HG02642 (cell line): ENCODE data around the gene UNCX.
"Not testable (repeated sequence)": the region's sequence is repeated elsewhere in the genome, so short reads cannot be mapped to it uniquely, and the experiment has no call there.

Experiments used
- ATAC-seq: cut with Tn5 transposase; IDR thresholded peaks from one replicate; pipeline ENCODE4 v1.9.1; 2021; ENCODE audit warnings: mild to moderate bottlenecking; ENCODE audit not compliant: unreplicated experiment, poor library complexity

Gene UNCX

GRCh38 chr7:1232623-1233332 is at the start of gene UNCX:
UNCX (plus strand) TSS chr7:1232872; CDS start chr7:1233018, 146 bp downstream.
- ATAC-seq = no peak

DNA sequence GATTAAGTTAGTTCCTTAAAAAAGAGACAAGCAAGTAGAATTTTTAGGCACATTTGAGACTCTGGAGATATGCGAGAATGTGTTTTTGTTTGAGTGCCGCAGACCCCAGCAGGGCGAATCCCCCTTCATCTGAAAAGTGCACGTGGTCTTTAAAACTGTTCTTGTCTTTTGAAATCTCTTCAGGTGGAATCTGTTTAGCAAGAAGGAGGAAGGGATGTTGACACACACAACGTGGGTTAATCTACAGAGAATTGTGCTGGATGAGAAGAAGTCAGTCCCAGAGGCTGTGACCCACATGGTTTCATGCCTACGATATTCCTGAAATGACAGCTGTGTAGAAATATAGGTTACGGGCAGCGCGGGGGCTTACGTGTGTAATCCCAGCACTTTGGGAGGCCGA is 45.5 kb upstream of the UNCX start:
- no peak for ATAC-seq

- no peak for ATAC-seq
These were observed 43.9 kb upstream of the UNCX start for GRCh38 chr7:1188720-1189294.

DNA sequence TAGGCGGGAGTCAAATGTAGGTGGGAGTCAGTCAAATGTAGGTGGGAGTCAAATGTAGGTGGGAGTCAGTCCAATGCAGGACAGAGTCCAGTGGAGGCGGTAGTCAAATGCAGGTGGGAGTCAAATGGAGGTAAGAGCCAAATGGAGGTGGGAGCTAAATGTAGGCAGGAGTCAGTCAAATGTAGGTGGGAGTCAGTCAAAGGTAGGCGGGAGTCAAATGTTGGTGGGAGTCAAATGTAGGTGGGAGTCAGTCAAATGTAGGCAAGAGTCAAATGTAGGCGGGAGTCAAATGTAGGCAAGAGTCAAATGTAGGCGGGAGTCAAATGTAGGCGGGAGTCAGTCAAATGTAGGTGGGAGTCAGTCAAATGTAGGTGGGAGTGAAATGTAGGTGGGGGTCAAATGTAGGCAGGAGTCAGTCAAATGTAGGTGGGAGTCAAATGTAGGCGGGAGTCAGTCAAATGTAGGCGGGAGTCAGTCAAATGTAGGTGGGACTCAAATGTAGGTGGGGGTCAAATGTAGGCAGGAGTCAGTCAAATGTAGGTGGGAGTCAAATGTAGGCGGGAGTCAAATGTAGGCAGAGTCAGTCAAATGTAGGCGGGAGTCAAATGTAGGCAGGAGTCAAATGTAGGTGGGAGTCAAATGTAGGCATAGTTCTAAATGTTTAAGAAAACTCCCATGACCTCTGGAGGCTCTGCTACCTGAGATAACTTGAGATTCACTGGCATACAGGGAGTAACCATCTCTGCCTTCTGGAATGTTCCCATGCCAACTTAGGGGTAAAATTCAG is 42.5 kb upstream of the UNCX start:
- no peak for ATAC-seq

- ATAC-seq = no peak
These were observed 40.4 kb upstream of the UNCX start for GRCh38 chr7:1192171-1192676.

GRCh38 chr7:1193593-1194424 is 38.9 kb upstream of the UNCX start:
- ATAC-seq = no peak

- ATAC-seq = not testable (repeated sequence)
These were observed 36.2 kb upstream of the UNCX start for GRCh38 chr7:1196441-1196840.

GRCh38 chr7:1196950-1197349 is 35.7 kb upstream of the UNCX start:
- no peak for ATAC-seq

DNA sequence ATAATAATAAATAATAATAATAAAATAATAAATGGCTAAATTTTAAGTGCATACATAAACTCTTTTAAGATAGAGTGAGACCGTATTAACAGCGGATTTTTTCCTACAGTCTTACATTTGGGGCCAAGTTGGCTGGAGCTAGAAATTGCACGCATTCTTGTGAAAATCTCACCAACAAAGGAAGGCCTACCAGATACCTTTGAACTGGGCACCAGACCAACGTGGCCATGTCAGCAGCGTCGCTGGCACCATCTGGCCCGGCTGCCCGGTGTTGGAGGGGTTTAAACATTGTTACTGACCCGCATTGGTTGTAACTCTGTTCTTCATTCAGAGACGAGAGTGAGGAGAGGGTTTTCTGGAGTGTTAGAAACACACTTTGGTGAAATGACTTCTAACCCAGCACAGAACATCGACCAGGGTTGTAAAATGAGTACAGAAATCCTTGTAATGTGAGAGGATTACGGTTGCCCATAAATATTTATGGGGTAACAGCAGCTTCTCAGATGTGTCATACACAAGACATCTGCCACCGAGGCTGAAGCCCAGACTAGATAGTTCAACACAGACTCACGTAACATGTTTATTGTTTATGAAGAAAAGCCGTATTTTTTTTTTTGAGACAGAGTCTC is 34.6 kb upstream of the UNCX start:
- no peak for ATAC-seq

DNA sequence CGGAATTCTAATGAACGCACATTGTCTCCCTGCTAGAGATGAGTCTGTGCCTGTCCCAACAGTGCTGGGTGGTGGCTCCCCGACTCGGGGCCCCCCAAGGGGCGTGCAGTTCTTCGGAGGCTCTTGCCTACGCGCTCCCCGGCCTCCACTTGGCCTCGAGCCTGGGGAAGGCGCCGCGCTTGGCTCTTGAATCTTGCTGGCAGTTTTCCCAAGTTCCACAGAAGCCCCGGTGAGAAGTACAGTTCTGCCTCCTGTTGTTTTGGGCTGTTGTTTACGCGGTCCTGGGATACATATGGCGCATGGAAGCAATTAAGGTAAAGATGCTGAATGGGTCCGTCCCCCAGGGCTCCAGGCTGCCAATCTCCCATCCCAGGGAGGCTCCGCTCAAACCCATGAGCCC is 32.6 kb upstream of the UNCX start:
- ATAC-seq = no peak

GRCh38 chr7:1201916-1202315 is 30.8 kb upstream of the UNCX start:
- ATAC-seq = no peak

DNA sequence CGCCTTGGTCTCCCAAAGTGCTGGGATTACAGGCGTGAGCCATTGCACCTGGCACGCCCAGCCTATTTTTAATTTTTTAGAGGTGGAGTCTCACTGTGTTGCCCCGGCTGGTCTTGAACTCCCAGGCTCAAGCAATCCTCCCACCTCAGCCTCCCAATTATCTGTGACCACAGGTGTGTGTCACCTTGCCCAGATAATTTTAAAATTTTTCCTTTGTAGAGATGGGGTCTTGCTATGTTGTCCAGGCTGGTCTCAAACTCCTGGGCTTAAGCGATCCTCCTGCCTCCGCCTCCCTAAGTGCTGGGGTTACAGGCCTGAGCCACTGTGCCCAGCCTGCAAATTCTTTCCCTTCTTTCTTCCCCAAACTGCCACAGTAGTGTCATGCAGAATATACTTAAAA is 29.8 kb upstream of the UNCX start:
- not testable (repeated sequence) for ATAC-seq

DNA sequence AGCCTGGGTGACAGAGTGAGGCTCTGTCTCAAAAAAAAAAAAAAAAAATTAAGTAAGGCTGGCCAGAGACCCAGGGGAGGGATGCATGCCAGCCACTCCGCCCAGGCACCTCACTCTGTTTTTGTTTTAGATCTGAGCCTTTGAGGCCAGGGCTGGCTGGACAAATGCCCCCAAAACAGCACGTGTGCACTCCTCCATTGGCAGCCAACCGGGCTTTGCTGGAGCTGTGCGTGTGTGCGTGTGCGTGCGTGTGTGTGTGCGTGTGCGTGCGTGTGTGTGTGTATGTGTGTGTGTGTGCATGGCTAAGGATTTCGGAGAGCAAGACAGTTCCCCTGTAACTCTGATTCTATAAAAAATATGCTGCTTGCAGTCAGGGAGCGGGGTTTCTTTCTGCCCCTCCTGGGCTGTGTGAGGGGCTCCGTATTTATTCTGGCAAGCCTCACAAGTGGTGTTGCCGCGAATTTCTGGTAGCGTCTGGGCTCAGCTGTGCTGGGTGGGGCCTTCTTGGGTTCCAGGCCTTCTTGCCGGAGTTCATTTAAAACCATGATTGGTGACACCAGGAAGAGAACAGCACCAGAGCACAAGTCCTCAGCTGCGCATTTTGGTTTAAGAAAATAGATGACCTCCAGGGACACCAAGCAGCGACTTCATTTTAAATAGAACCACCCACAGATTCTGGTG is 28.1 kb upstream of the UNCX start:
- no peak for ATAC-seq

DNA sequence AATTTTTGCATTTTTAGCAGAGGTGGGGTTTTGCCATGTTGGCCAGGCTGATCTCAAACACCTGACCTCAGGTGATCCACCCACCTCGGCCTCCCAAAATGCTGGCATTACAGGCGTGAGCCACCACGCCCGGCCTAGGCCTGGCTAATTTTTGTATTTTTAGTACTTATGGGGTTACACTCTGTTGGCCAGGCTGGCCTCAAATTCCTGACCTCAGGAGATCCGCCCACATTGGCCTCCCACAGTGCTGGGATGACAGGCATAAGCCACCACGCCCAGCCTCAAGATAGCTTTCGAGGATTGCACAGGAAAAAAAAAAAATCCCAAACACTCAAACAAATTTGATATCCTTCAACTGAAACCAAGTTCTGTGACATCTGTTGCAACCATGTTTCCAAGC is 26.9 kb upstream of the UNCX start:
- not testable (repeated sequence) for ATAC-seq

- ATAC-seq = no peak
These were observed 23.6 kb upstream of the UNCX start for GRCh38 chr7:1209097-1209496.

DNA sequence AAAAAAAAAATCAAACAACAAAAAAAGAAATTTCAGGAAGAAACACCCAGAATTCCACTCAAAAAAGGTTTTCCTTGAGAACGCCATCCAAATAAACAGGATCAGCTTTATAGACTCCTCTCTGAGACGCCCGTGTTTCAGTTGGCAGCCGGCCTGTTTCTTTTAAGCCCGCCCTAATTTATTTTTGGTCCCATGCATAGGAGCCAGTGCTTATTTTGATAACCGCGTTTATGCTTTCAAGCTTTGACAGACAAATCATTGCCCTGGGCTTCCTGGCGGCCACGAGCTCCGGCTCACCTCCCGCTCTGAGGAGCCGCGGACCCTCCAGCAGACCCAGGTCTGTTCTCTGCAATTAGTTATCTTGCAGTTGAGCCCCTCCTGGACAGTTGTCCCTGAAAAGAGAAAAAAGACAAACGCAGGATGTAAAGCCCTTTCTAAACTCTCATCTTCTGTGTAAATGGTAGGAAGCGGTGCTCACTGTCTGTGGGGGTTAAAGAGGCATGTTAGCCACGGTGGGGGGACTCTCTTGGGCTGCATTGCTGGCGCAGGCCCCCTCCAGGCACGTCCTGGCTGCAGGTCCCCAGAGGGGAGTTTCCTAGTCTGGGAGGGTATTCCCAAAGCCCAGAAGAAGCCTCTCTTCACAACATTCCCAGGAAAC is 22.2 kb upstream of the UNCX start:
- no peak for ATAC-seq

- ATAC-seq = no peak
These were observed 21.6 kb upstream of the UNCX start for GRCh38 chr7:1210979-1211608.

DNA sequence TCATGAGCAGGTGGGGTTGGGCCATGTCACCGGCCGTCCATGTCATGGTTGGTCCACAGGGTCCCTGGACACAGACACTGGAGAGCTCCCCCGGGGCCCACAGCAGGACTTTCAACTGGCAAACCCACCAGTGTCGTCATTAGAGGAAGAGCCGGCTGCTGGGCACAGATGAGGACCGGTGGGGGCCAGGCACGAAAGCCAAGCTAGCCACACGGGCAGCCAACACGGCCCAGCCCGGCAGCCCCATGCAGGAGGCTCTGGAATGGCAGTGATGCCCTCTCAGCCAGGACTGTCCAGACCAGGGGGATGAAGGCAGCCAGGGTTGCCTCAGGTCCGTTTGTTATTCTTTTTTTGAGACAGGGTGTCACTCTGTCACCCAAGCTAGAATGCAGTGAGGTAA is 21.1 kb upstream of the UNCX start:
- no peak for ATAC-seq
